Left colon (tissue), 2 donors: Measurements from ENCODE around the gene RAB30. TPM values are rescaled to one million over a fixed set of nuclear protein-coding genes. Genes with fewer than 3 reads are reported as not detected.

Source experiments
- ATAC-seq: fragments of 200-7000 bp; cut with Tn5 transposase; one replicate; pipeline ENCODE4 v1.9.1; 2020; ENCODE audit warnings: mild to moderate bottlenecking, moderate library complexity
- DNase-seq, 2 donors: peaks; one replicate each; pipeline ENCODE4 v3.0.0-alpha.2; 2020
- intact Hi-C, 2 donors: fragments of 100-400 bp; cut with DNase I in 1 of 2; cut with micrococcal nuclease in 1 of 2; formaldehyde crosslinking; loops; one replicate each; pipeline versions ENCODE4 v1.11.2 to v1.14.0; 2022; cut with DNase I, micrococcal nuclease
- total RNA-seq, 2 donors: library from RNA; stranded (reverse); fragmentation: NEBNext Ultra II Directional; extraction: Animal tissue kit (Norgen Biotek cat#: 25700); gene quantifications; one replicate each; pipeline ENCODE4 v1.2.1, GENCODE V29; 2021
- donor health status: DM: no; HTN: no; CAD: no.
- donor health status: DM: yes; HTN: yes; CAD: no.

Gene RAB30
- total RNA-seq, 2 donors from 2014 or later = 5.9 to 24.3 TPM

DNA sequence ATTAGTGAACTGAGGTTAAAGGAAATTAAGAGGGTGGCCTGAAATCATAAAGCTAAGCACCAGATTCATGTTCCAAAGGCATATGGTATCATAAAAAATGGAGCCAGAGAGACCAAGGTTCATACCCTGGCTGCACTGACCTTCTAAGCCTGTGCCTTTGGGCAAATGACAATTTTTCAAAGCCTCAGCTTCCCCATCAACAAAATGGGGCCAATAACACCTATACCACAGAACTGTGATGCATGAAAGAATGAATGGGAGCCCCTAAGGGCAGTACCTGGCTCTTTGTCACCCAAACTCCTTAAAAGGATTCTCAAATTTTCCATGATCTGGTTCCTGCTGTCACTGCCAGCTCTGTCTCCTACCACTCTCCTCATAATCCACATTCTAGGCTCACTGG lies 72.5 kb downstream of the RAB30 start:
- ATAC-seq = no peak
- intact Hi-C loops = no loop called here

GRCh38 chr11:82998697-82999096 lies 73.0 kb downstream of the RAB30 start:
- intact Hi-C loops = no loop called here
- DNase-seq (no peak), ATAC-seq (no peak)

More for the DNA sequence above, 72.5 kb downstream of the RAB30 start:
- no peak for DNase-seq

GRCh38 chr11:82996966-82997606 lies 74.6 kb downstream of the RAB30 start:
- ATAC-seq (peak; percentile 92), DNase-seq (peak; percentile 58 to 69)
- intact Hi-C loops = no loop called here

DNA sequence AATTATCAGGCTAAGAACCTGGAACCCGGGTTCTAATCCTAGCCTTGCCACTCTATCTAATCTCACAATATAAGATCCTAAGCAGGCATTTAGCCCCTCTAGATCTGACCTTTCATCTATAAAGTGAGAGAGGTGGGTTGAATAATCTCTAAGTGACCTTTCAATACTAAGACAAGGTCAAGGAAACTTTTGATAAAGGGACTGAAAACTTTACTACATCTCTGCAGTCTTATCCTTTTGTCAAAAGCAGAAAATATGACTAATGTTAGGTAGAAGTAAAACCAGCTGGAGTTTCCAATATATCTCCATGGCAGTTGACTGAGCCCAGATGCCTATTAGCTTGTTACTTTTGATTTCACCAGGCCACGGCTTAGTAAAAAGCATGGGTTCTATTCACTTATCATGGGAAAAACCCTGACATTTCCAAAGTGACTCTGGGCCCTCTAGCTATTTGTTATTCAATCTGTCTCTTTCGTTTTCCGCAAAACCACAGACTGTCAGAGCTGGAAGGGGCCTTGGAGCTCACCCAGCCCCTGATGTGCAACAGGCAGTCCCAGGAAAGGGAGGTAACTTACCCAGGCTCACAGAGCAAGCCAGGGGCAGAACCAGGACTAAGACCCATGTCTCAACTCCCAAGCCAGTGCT lies 75.8 kb downstream of the RAB30 start:
- ATAC-seq (no peak), DNase-seq (no peak)
- intact Hi-C loops = no loop called here

- intact Hi-C loops = no loop called here
- DNase-seq = no peak
- ATAC-seq = no peak
These were observed 76.5 kb downstream of the RAB30 start for GRCh38 chr11:82995235-82995634.

GRCh38 chr11:82994604-82995230 lies 77.0 kb downstream of the RAB30 start:
- intact Hi-C loops = no loop called here
- ATAC-seq (no peak), DNase-seq (no peak)

DNA sequence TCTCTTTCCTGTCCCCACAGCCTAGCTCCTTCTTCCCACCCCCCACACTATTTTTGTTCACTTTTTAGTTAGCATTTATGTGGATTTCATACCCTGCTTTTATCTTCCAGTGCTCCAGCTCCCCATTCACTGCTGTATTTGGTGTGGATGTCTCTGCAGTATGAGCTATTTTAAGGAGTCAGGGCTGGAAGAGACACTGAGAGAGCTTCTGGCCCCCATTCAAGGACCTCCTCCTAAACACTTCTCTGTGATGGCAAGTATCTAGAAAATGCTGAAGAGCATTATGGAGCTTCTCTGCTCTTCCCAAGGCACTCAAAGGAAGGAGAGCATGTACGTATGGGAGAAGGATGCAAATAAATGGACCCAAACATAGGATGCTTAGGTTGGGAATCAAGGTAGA lies 79.5 kb downstream of the RAB30 start:
- intact Hi-C loops = no loop called here
- DNase-seq (no peak), ATAC-seq (no peak)

DNA sequence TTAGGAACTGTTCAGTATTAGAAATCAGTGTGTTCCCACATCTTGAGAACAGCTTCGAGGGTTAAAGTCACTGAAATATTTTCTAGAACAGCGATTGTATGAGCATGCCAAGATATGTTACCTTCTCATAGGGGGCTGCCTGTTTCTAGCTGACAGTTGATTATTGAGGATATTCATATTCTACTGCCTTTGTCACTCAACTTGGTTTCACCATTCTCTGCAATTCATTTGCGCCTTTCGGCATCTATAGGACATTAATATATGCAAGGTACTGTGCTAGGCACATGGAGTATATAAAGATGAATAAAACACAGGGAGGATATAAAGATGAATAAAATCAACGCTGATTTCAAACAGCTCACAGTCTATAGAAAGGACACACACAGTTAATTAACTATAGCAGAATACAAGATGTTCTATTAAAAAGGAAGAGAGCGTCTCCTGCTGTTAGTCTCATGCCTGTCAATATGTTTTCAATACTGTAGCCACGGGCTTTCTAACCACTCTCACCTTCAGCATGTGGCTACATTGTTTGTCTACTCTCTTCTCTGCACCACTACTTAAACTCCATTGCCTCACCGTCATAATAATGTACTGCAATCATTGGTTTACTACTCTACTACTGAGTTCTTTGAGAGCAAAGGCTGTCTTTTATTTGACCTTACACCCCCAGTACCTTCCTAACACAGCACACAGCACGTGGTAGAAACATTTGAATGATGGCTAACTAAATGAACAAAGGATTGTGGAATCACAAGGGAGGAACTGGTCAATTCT lies 81.9 kb downstream of the RAB30 start:
- ATAC-seq = peak; percentile 55
- intact Hi-C loops = no loop called here
- DNase-seq = no peak

- peak; percentile 54 for ATAC-seq
- intact Hi-C loops = no loop called here
- no peak for DNase-seq
These were observed 82.6 kb downstream of the RAB30 start for GRCh38 chr11:82988936-82989627.

DNA sequence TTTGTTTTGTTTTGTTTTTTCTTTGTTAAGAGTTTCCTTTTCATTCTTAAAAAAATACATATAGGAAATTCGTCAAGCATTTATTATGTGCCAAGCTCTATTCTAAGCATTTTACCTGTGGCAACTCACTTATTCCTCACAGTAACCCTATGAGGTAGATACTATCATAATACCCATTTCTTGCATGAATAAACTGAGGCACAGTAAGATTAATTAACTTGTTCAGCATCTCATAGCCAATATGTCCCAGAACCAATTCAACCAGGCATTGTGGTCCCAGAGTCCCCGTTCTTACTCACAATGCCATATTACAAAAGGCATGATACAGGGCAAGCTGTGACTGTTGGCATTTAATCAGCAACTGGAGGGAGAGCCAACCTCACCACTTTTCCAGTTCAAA lies 83.7 kb downstream of the RAB30 start:
- ATAC-seq (no peak), DNase-seq (no peak)
- intact Hi-C loops = no loop called here

DNA sequence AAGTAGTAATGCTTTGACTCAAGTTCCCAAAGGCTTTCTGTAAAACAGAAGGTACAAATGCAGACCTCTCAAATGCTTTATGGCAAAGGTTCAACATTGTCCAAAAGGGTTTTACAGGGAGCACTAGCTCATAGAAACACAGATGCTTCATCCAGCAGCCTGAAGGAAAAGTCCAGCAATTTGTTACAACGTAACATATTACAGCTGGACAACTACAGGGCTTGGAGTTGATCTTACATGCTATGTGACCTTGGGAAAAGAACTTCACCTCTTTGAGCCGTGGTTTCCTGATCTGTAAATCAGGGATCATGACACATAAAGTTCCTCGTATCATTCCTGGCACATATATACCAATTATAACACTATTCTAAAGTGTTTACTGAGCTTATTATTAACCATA lies 85.3 kb downstream of the RAB30 start:
- ATAC-seq (no peak), DNase-seq (no peak)
- intact Hi-C loops = no loop called here

DNA sequence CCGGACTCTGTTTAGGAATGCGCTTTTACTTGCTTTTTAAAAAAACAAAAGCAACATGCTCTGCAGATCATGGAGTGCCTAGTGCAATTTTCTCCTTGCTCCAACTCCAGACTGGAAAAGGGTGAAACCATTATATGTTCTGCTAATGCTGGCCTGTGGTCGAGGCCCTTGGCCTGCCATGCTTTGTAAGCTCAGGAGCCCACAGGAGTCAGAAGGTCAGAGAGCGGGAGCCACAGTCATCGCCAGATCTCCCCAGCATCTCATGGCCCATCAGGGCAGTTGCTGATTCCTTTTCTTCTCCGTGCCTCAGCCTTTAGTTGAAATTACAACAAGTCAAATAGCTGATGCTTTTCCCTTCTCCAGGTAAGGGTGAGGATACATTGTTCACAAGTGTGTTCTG lies 89.8 kb downstream of the RAB30 start:
- DNase-seq (no peak), ATAC-seq (no peak)
- intact Hi-C loops = no loop called here

GRCh38 chr11:82980947-82981346 lies 90.8 kb downstream of the RAB30 start:
- DNase-seq = no peak
- intact Hi-C loops = no loop called here
- ATAC-seq = no peak

- ATAC-seq (no peak), DNase-seq (no peak)
- intact Hi-C loops = no loop called here
These were observed 91.4 kb downstream of the RAB30 start for GRCh38 chr11:82980292-82980691.

GRCh38 chr11:82979824-82980223 lies 91.9 kb downstream of the RAB30 start:
- DNase-seq = no peak
- ATAC-seq = no peak
- intact Hi-C loops = no loop called here

DNA sequence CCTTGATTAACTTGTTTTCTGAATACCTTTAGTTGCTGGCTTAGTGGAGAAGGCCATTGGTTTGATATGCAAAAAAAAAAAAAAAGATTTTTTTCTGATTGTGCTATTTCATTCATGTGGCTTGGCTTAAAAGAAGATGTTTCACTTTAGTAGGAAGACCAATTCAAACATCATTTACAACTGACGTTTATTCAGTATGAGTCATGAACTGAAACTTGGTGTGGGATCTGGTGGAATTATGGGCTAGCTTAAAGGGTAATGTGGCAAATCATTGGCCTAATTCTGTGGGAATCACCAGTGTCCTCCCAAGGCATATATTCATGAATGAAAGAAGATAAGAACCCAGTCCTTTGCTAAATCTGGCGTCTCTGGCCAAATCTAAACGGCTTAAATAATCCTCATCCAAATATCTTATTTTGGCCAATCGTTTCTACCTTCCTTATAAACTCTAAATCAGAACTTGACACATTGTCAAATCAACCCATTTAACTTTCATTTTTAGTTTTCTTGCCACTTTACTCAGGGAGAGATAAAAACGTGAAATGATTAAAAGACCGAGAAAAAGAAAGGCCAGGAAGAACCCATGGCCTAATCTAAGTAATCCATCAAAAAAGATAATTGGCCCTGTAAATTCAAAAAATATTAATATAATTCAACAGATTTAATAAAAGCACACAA lies 93.1 kb downstream of the RAB30 start:
- intact Hi-C loops = no loop called here
- DNase-seq (no peak), ATAC-seq (no peak)

DNA sequence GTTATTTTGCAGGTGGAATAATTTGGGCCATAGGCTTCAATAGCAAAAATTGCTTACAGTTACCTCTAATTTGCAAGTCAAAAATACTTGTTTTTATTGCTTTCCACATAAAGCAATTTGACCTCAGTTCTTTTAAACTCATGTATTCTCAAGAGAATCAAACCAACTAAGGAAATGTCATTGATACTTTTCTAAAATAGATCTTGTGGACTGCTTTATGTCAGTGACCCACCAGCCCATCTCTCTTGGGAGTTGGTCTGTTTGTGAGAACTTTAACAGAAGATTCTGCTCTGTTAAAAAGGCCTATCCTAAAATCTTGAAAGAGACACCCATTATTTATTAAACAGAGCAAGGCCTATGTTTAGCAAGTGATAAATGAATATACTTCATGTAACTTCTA lies 94.9 kb downstream of the RAB30 start:
- ATAC-seq (no peak), DNase-seq (no peak)
- intact Hi-C loops = no loop called here

DNA sequence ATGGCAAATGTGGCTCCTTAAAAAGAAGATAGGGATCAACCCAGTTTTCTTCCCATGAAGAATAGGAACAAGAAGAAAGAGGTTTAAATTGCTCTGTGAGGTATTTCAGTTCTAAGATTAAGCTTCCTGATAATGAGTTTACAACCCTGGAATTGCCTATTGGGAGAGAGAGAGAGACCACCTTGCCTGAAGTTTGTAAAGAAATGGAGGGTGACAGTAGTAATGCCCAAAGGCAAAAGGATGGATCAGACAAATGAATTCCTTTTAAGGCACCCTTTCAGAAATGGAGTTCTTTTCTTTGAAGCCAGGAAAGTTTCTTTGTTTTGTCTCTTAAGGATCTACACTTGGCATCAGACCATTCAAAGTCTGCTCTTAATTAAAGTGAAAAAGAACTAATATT lies 95.8 kb downstream of the RAB30 start:
- no peak for DNase-seq
- ATAC-seq = no peak
- intact Hi-C loops = no loop called here

DNA sequence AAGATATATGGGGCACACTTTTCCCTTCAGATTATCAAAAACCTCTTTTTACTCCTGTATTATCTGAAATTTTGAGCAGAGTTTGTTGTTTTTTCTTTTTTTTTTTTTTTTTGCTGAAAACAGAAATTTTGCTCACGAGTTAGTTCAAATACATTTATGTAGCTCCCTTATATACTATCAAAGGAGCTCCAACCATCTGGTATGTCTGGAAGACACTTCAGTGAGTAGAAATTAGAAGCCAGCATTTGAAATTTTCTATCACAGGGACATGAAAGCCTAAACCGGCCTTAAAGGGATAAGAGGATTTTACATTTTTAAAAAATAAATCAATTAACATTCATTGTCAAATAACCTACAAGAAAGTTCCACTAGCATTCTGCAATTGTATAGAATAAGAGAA lies 96.8 kb downstream of the RAB30 start:
- DNase-seq = no peak
- no peak for ATAC-seq
- intact Hi-C loops = no loop called here
